IMR-90 (cell line): ENCODE data around the gene MYO1D. TPM values are rescaled to one million over a fixed set of nuclear protein-coding genes. Genes with fewer than 3 reads are reported as not detected.

Experiments used
- ATAC-seq: fragments of 200-7000 bp; cut with Tn5 transposase; 2 replicates; pipeline ENCODE4 v1.9.1; 2020; ENCODE audit warnings: low read depth, mild to moderate bottlenecking, moderate library complexity
- BruUV-seq: library from RNA; stranded (reverse); fragments of 400-500 nt; replicated peaks from 2 replicates; lab custom pipeline; 2021; lab: Mats Ljungman, UMichigan
- CTCF ChIA-PET: fragments of 300-600 bp; formaldehyde crosslinking; extraction: SDS; loops from one replicate; lab custom pipeline; 2021; ENCODE audit warnings: antibody characterized with exemption; lab: Yijun Ruan, JAX
- POLR2A ChIA-PET: fragments of 300-600 bp; sonication (Branson Sonifier 250); formaldehyde crosslinking; loops from one replicate; lab custom pipeline; 2022; ENCODE audit warnings: antibody characterized with exemption; ENCODE audit not compliant: unreplicated experiment; lab: Charles Lee
- DNase-seq: peaks from one replicate; pipeline ENCODE4 v3.0.0; 2013
- H2AFZ ChIP-seq: replicated peaks from 2 replicates; pipeline ENCODE3; 2013; ENCODE audit warnings: low read length, mild to moderate bottlenecking; ENCODE audit not compliant: poor library complexity
- H2AK5ac ChIP-seq: 2 replicates; pipeline ENCODE4 v1.6.1; 2013; ENCODE audit warnings: low read depth, low read length, inconsistent platforms
- H2AK9ac ChIP-seq: replicated peaks from 2 replicates; pipeline ENCODE3; 2013; ENCODE audit warnings: mild to moderate bottlenecking, low read depth, low read length, moderate library complexity; ENCODE audit not compliant: poor library complexity
- H2BK120ac ChIP-seq: 2 replicates; pipeline ENCODE4 v1.6.1; 2013; ENCODE audit warnings: low read depth, low read length, inconsistent platforms
- H2BK15ac ChIP-seq: 3 replicates; pipeline ENCODE4 v1.6.1; 2013; ENCODE audit warnings: low read depth, low read length, inconsistent platforms
- H2BK20ac ChIP-seq: 2 replicates; pipeline ENCODE4 v1.6.1; 2013; ENCODE audit warnings: low read depth, mild to moderate bottlenecking, inconsistent platforms, low read length, moderate library complexity
- H2BK5ac ChIP-seq: 2 replicates; pipeline ENCODE4 v1.6.1; 2013; ENCODE audit warnings: mild to moderate bottlenecking, low read depth, low read length, inconsistent platforms; ENCODE audit not compliant: poor library complexity, severe bottlenecking
- H3K14ac ChIP-seq: replicated peaks from 2 replicates; pipeline ENCODE4 v1.6.1; 2013; ENCODE audit warnings: low read depth, low read length, inconsistent platforms
- H3K18ac ChIP-seq: 2 replicates; pipeline ENCODE4 v1.6.1; 2013; ENCODE audit warnings: low read depth, low read length, control low read depth
- H3K23ac ChIP-seq: 2 replicates; pipeline ENCODE4 v1.6.1; 2013; ENCODE audit warnings: low read depth, low read length, inconsistent platforms
- H3K27ac ChIP-seq: 2 replicates; pipeline ENCODE4 v1.5.1; 2013; ENCODE audit warnings: mild to moderate bottlenecking, control low read depth, low read length; ENCODE audit not compliant: insufficient read depth
- H3K27me3 ChIP-seq: 2 replicates; pipeline ENCODE4 v1.6.1; 2013; ENCODE audit warnings: low read length; ENCODE audit not compliant: control insufficient read depth, insufficient read depth
- H3K36me3 ChIP-seq: 2 replicates; pipeline ENCODE4 v1.6.1; 2013; ENCODE audit warnings: low read length, mixed read lengths; ENCODE audit not compliant: control insufficient read depth, insufficient read depth
- H3K4ac ChIP-seq: 2 replicates; pipeline ENCODE4 v1.6.1; 2013; ENCODE audit warnings: low read depth, low read length, inconsistent platforms
- H3K4me1 ChIP-seq: 2 replicates; pipeline ENCODE4 v1.6.1; 2013; ENCODE audit warnings: low read length, mixed read lengths; ENCODE audit not compliant: control insufficient read depth, insufficient read depth
- H3K4me2 ChIP-seq: 2 replicates; pipeline ENCODE4 v1.6.1; 2013; ENCODE audit warnings: low read depth, mild to moderate bottlenecking, control low read depth, low read length, moderate library complexity
- H3K4me3 ChIP-seq: 2 replicates; pipeline ENCODE4 v1.5.1; 2013; ENCODE audit warnings: low read depth, mild to moderate bottlenecking, control low read depth, low read length, moderate library complexity; ENCODE audit not compliant: insufficient read depth
- H3K56ac ChIP-seq: 2 replicates; pipeline ENCODE4 v1.6.1; 2013; ENCODE audit warnings: low read length, inconsistent platforms; ENCODE audit not compliant: insufficient read depth; ENCODE audit errors: extremely low read depth
- H3K79me1 ChIP-seq, 2 experiments: 2 replicates each; pipeline ENCODE4 v1.6.1; 2013; ENCODE audit warnings: low read length in 2 of 2, inconsistent platforms in 1 of 2, low read depth in 1 of 2
- H3K9ac ChIP-seq: 2 replicates; pipeline ENCODE4 v1.6.1; 2013; ENCODE audit warnings: low read depth, low read length, control low read depth
- H3K9me1 ChIP-seq: 2 replicates; pipeline ENCODE4 v1.6.1; 2013; ENCODE audit warnings: low read length, inconsistent platforms; ENCODE audit not compliant: insufficient read depth
- H3K9me3 ChIP-seq: 2 replicates; pipeline ENCODE4 v1.6.1; 2013; ENCODE audit warnings: low read length; ENCODE audit not compliant: control insufficient read depth, insufficient read depth
- H4K20me1 ChIP-seq: 2 replicates; pipeline ENCODE4 v1.6.1; 2013; ENCODE audit warnings: low read length, inconsistent platforms; ENCODE audit not compliant: insufficient read depth
- H4K5ac ChIP-seq: 2 replicates; pipeline ENCODE4 v1.6.1; 2013; ENCODE audit warnings: mild to moderate bottlenecking, low read depth, low read length, control low read depth
- H4K8ac ChIP-seq, 2 experiments: 2 replicates each; pipeline ENCODE4 v1.6.1; 2013; ENCODE audit warnings: low read depth in 2 of 2, low read length in 2 of 2, control low read depth in 1 of 2, inconsistent platforms in 1 of 2
- H4K91ac ChIP-seq: 2 replicates; pipeline ENCODE4 v1.6.1; 2013; ENCODE audit warnings: low read depth, low read length, inconsistent platforms; ENCODE audit not compliant: insufficient read depth
- BHLHE40 ChIP-seq: fragments of 150-350 bp; IDR thresholded peaks from 2 replicates; pipeline ENCODE4 v1.6.1; 2016; ENCODE audit warnings: mild to moderate bottlenecking, low read depth, low read length
- CEBPB ChIP-seq: IDR thresholded peaks from 2 replicates; pipeline ENCODE4 v1.6.1; 2012; ENCODE audit warnings: low read depth, low read length, improper control_type of control experiment
- CHD1 ChIP-seq: IDR thresholded peaks from 2 replicates; pipeline ENCODE4 v1.6.1; 2012; ENCODE audit warnings: low read depth, low read length, improper control_type of control experiment
- ELK1 ChIP-seq: fragments of 150-350 bp; IDR thresholded peaks from 2 replicates; pipeline ENCODE4 v1.6.1; 2016; ENCODE audit warnings: low read depth, mild to moderate bottlenecking, low read length, moderate library complexity, borderline replicate concordance
- MAFK ChIP-seq: IDR thresholded peaks from 2 replicates; pipeline ENCODE4 v1.6.1; 2012; ENCODE audit warnings: low read depth, low read length, improper control_type of control experiment
- MAZ ChIP-seq: IDR thresholded peaks from 2 replicates; pipeline ENCODE4 v1.6.1; 2012; ENCODE audit warnings: low read depth, mild to moderate bottlenecking, low read length, improper control_type of control experiment, moderate library complexity, borderline replicate concordance
- MXI1 ChIP-seq: IDR thresholded peaks from 2 replicates; pipeline ENCODE4 v1.6.1; 2012; ENCODE audit warnings: low read depth, mild to moderate bottlenecking, low read length, moderate library complexity, borderline replicate concordance
- RCOR1 ChIP-seq: IDR thresholded peaks from 2 replicates; pipeline ENCODE4 v1.6.1; 2012; ENCODE audit warnings: mild to moderate bottlenecking, low read length, improper control_type of control experiment; ENCODE audit not compliant: insufficient replicate concordance
- RFX5 ChIP-seq: IDR thresholded peaks from 2 replicates; pipeline ENCODE4 v1.8.0; 2012; ENCODE audit warnings: low read depth, mild to moderate bottlenecking, low read length, moderate library complexity
- SMC3 ChIP-seq: fragments of 150-350 bp; IDR thresholded peaks from 2 replicates; pipeline ENCODE4 v1.6.1; 2016; ENCODE audit warnings: low read depth, mild to moderate bottlenecking, antibody characterized with exemption, low read length, moderate library complexity
- USF2 ChIP-seq: fragments of 150-350 bp; IDR thresholded peaks from 2 replicates; pipeline ENCODE4 v1.6.1; 2017; ENCODE audit warnings: mild to moderate bottlenecking, antibody characterized with exemption, low read length, low read depth
- WGBS, 2 experiments: methylation state at CpG; one replicate each; pipeline versions ENCODE4 v1.1.5 to v1.1.7; 2013; ENCODE audit warnings: missing lambda C conversion rate in 2 of 2; ENCODE audit not compliant: insufficient read length in 1 of 2; ENCODE audit errors: extremely low coverage in 2 of 2; 5-methylcytosine and 5-hydroxymethylcytosine counted together
- dilution Hi-C: fragments of 300-500 bp; cut with HindIII; formaldehyde crosslinking; loops from one replicate; pipeline ENCODE4 v1.14.3; 2018; ENCODE audit warnings: low sequenced_read_pairs; ENCODE audit not compliant: unreplicated experiment
- in situ Hi-C: fragments of 300-500 bp; cut with MboI; formaldehyde crosslinking; loops from 3 replicates; pipeline ENCODE4 v1.14.3; 2019; ENCODE audit warnings: low sequenced_read_pairs, inconsistent platforms, mixed read lengths
- intact Hi-C: fragments of 100-400 bp; cut with micrococcal nuclease; formaldehyde crosslinking; loops from 2 replicates; pipeline ENCODE4 v1.10.0; 2022
- polyA plus RNA-seq, 3 experiments: library from polyadenylated mRNA; depleted of rRNA; stranded (reverse); fragments of >200 nt; gene quantifications; 2 replicates each; pipeline ENCODE4 v1.2.3, GENCODE V29; 2012; ENCODE audit warnings: low replicate concordance in 1 of 3
- total RNA-seq: library from RNA; depleted of rRNA; stranded (reverse); fragments of >200 nt; gene quantifications from 2 replicates; pipeline ENCODE4 v1.2.3, GENCODE V29; 2012

Gene MYO1D
- total and polyA plus RNA-seq, 2 of the 4 experiments (the other 2 are of a cell fraction), result 0.63 to 0.90 TPM

GRCh38 chr17:32672711-32673110, 204.2 kb downstream of the MYO1D start:
- in situ Hi-C loops (loop anchor here (25.0 kb wide), 1 partner anchor 90 kb away; no protein-coding TSS in a partner anchor), dilution Hi-C loops (no loop called here), intact Hi-C loops (no loop called here)
- POLR2A ChIA-PET, result no interaction called here
- Histone ChIP-seq H4K8ac (no peak overlapping the region), H3K27me3 (no peaks in the 10 kb centered on the region; the same call in 1 of the 2 replicates), H3K9ac (no peak overlapping the region), H2AK9ac (no peak overlapping the region), H3K4me1 (no peaks in the 10 kb centered on the region), H4K5ac (no peak overlapping the region), H3K18ac (no peak overlapping the region), H3K9me3 (no peaks in the 10 kb centered on the region), H2BK120ac (no peak overlapping the region), H3K23ac (no peak overlapping the region), H2AFZ (no peak overlapping the region), H2BK20ac (no peak overlapping the region), H3K4me2 (no peak overlapping the region), H3K4ac (no peak overlapping the region), H3K79me1 (no peaks in the 10 kb centered on the region), H3K36me3 (no peaks in the 10 kb centered on the region), H2BK5ac (no peak overlapping the region), H2AK5ac (no peak overlapping the region), H2BK15ac (no peak overlapping the region), H3K9me1 (no peaks in the 10 kb centered on the region), H3K27ac (no peak overlapping the region), H3K56ac (no peak overlapping the region), H3K14ac (no peak overlapping the region), H4K91ac (no peak overlapping the region), H4K20me1 (no peaks in the 10 kb centered on the region), H3K4me3 (no peak overlapping the region)
- no CpG with 5 or more reads among the region's 1 CpG for WGBS, 2 experiments
- DNase-seq (no peak), ATAC-seq (no peak)
- CTCF ChIA-PET, result no interaction called here
- no TSS peak for BruUV-seq
- TF ChIP-seq ELK1, result no peak
- no peak for TF ChIP-seq CHD1
- TF ChIP-seq BHLHE40, result no peak
- TF ChIP-seq RFX5, result no peak
- no peak for TF ChIP-seq USF2
- no peak for TF ChIP-seq MAZ
- TF ChIP-seq CEBPB, result no peak
- no peak for TF ChIP-seq SMC3
- TF ChIP-seq MXI1, result no peak
- no peak for TF ChIP-seq MAFK
- no peak for TF ChIP-seq RCOR1
